ENCODE data around the gene KLHL3. TPM values are rescaled to one million over a fixed set of nuclear protein-coding genes. Genes with fewer than 3 reads are reported as not detected.

Gene KLHL3
- total and polyA plus RNA-seq, 9 of the 15 experiments (the other 6 are each of a cell fraction or from before 2014, with no cell fraction given): under 0.01 to 1.5 (median 0.22) TPM

- TF ChIP-seq NEUROD1 (IDR thresholded peaks at IDR 0.05; ENCODE audit: borderline replicate concordance, low read depth, low read length, partially characterized antibody) (peak; percentile 89), ZNF707 (CRISPR knock-in tag; conservative IDR thresholded peaks at IDR 0.05) (no peak; the same call in 1 of the 2 replicates), PATZ1 (CRISPR knock-in tag; IDR thresholded peaks at IDR 0.05; ENCODE audit: borderline replicate concordance) (peak; percentile 68; the same call in 1 of the 2 replicates), PRDM10 (IDR thresholded peaks at IDR 0.05; ENCODE audit: partially characterized antibody) (peak; percentile 86), USF2 (CRISPR knock-in tag; IDR thresholded peaks at IDR 0.05) (no peak), STAT5A (IDR thresholded peaks at IDR 0.05; ENCODE audit: borderline replicate concordance, low read length) (no peak), TBP (optimal IDR thresholded peaks at IDR 0.05; ENCODE audit: low read depth, low read length) (peak; percentile 96), ETV1 (tag; conservative IDR thresholded peaks at IDR 0.05; ENCODE audit: low read depth) (peak; percentile 72), TRIM28 (IDR thresholded peaks at IDR 0.05) (no peak; the same call in 1 of the 2 replicates), CAMTA2 (CRISPR knock-in tag; conservative IDR thresholded peaks at IDR 0.05) (0 out of 2 replicates have a peak, but pooled peaks have one; percentile 55), ZNF445 (CRISPR knock-in tag; IDR thresholded peaks at IDR 0.05; ENCODE audit: low read depth) (no peak), BRF1 (IDR thresholded peaks at IDR 0.05; ENCODE audit: borderline replicate concordance, extremely low read depth, insufficient read length) (no peak), PHTF2 (CRISPR knock-in tag; IDR thresholded peaks at IDR 0.05) (no peak), NRF1 (conservative IDR thresholded peaks at IDR 0.05 in 1 of 2, IDR thresholded peaks at IDR 0.05 in 1 of 2) (peak; percentile 92 to 94), ZNF77 (CRISPR knock-in tag; IDR thresholded peaks at IDR 0.05) (no peak), PHF20 (IDR thresholded peaks at IDR 0.05; ENCODE audit: partially characterized antibody) (peak; percentile 63), NELFE (IDR thresholded peaks at IDR 0.05; ENCODE audit: insufficient read depth, insufficient read length) (no peak), BMI1 (IDR thresholded peaks at IDR 0.05; ENCODE audit: low read length) (no peak), ZBTB34 (CRISPR knock-in tag; IDR thresholded peaks at IDR 0.05) (no peak)
Measured at GRCh38 chr5:137754188-137754960, 18.5 kb upstream of the KLHL3 start, which contains the start of gene HNRNPA0 (continued).
